Measurements from ENCODE around the gene ESYT1. TPM values are rescaled to one million over a fixed set of nuclear protein-coding genes. Genes with fewer than 3 reads are reported as not detected.

Gene ESYT1
- total RNA-seq, 1 experiment from 2014 or later: 107 TPM

GRCh38 chr12:56128670-56129205 lies 671 bp downstream of the ESYT1 start:
- H3K36me3 ChIP-seq (ENCODE audit: insufficient read depth, low read length, poor library complexity, severe bottlenecking): peaks cover 31% of the 10 kb centered on the region
- H3K27ac ChIP-seq (ENCODE audit: low read depth, low read length, poor library complexity, severe bottlenecking): peak overlapping the region; percentile 74
- H3K9me3 ChIP-seq (ENCODE audit: low read depth, low read length, poor library complexity, severe bottlenecking): no peaks in the 10 kb centered on the region
- no peaks in the 10 kb centered on the region for H3K27me3 ChIP-seq (replicated peaks; ENCODE audit: insufficient read depth, low read depth, low read length, poor library complexity)
- H3K4me1 ChIP-seq (ENCODE audit: insufficient read depth, low read length, poor library complexity, severe bottlenecking): peaks cover 21% of the 10 kb centered on the region
- POLR2A ChIA-PET (ENCODE audit: low non-redundant PET): interaction anchor here (0.6 kb wide), 1 partner anchor 28 kb away, joined by 5 read pairs; no protein-coding TSS in a partner anchor
- CTCF ChIA-PET: interaction anchor here (0.7 to 1.7 kb wide), 3 partner anchors 11 to 61 kb away, joined by 3 to 15 read pairs (median 13); partner anchors contain the start of genes SMARCC2 and ZC3H10
- intact Hi-C loops (cut with micrococcal nuclease; ENCODE audit: unreplicated experiment): loop anchor here (2.0 kb wide), 1 partner anchor 28 kb away; no protein-coding TSS in a partner anchor
- DNase-seq (ENCODE audit: low spot score): peak; percentile 51
- no TSS peak for BruUV-seq (replicated peaks)
- TF ChIP-seq, protein P1, sequence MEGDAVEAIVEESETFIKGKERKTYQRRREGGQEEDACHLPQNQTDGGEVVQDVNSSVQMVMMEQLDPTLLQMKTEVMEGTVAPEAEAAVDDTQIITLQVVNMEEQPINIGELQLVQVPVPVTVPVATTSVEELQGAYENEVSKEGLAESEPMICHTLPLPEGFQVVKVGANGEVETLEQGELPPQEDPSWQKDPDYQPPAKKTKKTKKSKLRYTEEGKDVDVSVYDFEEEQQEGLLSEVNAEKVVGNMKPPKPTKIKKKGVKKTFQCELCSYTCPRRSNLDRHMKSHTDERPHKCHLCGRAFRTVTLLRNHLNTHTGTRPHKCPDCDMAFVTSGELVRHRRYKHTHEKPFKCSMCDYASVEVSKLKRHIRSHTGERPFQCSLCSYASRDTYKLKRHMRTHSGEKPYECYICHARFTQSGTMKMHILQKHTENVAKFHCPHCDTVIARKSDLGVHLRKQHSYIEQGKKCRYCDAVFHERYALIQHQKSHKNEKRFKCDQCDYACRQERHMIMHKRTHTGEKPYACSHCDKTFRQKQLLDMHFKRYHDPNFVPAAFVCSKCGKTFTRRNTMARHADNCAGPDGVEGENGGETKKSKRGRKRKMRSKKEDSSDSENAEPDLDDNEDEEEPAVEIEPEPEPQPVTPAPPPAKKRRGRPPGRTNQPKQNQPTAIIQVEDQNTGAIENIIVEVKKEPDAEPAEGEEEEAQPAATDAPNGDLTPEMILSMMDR (conservative IDR thresholded peaks at IDR 0.05; ENCODE audit: low read depth, low read length): no peak
- no peak for TF ChIP-seq EZH2 (IDR thresholded peaks at IDR 0.05; ENCODE audit: borderline replicate concordance, low read depth, low read length, poor library complexity, severe bottlenecking)
- H3K4me3 ChIP-seq (ENCODE audit: low read depth, low read length, poor library complexity, severe bottlenecking): peak overlapping the region; percentile 72

DNA sequence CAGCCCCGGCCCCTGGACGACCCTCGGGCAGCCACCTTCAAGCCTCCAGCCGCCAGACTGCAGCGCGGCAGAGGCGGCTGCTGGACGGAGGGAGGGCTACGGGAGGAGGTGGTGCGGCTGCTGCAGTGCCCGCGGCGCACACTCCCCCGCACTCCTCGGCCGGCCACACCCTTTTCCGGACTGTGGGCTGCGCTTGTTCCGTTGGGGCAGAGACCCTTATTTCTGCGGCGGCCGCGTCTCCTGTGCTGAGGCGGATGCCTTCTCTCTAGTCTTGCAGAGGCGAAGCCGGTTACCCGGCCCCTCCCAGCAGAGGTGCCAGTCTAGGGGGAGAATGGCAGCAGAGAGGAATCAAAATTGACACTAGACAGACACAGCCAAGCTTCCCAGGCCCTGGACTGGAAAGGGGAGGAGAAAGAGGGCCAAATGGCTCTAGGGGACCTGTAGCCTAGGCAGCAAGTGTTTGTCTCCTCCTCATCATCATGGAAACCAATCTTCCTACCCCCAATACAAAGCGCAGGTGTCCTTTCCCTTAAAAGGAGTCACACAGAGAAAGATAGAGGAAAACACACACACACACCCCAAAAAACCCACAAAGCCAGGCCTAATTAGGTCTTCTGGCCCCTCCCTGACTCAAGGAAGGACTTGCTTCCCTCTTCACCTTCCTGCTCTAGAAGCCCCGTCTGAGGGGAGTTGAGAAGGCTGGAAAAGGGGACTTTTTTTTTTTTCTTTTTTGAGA lies 1.3 kb downstream of the ESYT1 start:
- Histone ChIP-seq H3K4me3 (ENCODE audit: low read depth, low read length, poor library complexity, severe bottlenecking) (peak overlapping the region; percentile 72), H3K27ac (ENCODE audit: low read depth, low read length, poor library complexity, severe bottlenecking) (peak overlapping the region; percentile 74), H3K27me3 (replicated peaks; ENCODE audit: insufficient read depth, low read depth, low read length, poor library complexity) (no peaks in the 10 kb centered on the region), H3K4me1 (ENCODE audit: insufficient read depth, low read length, poor library complexity, severe bottlenecking) (peaks cover 21% of the 10 kb centered on the region), H3K9me3 (ENCODE audit: low read depth, low read length, poor library complexity, severe bottlenecking) (no peaks in the 10 kb centered on the region), H3K36me3 (ENCODE audit: insufficient read depth, low read length, poor library complexity, severe bottlenecking) (peaks cover 37% of the 10 kb centered on the region)
- TF ChIP-seq EZH2 (IDR thresholded peaks at IDR 0.05; ENCODE audit: borderline replicate concordance, low read depth, low read length, poor library complexity, severe bottlenecking): no peak
- TF ChIP-seq, protein P1 (conservative IDR thresholded peaks at IDR 0.05; ENCODE audit: low read depth, low read length): no peak
- intact Hi-C loops (cut with micrococcal nuclease; ENCODE audit: unreplicated experiment): loop anchor here (2.0 kb wide), 1 partner anchor 27 kb away; no protein-coding TSS in a partner anchor
- POLR2A ChIA-PET (ENCODE audit: low non-redundant PET): interaction anchor here (0.6 kb wide), 1 partner anchor 28 kb away, joined by 5 read pairs; no protein-coding TSS in a partner anchor
- CTCF ChIA-PET: interaction anchor here (0.7 kb wide), 1 partner anchor 60 kb away, joined by 3 read pairs; the partner anchor contains the start of gene SMARCC2
- no TSS peak for BruUV-seq (replicated peaks)
- DNase-seq (ENCODE audit: low spot score): peak; percentile 67

GRCh38 chr12:56129942-56130495 lies 2.0 kb downstream of the ESYT1 start:
- no peaks in the 10 kb centered on the region for H3K27me3 ChIP-seq (replicated peaks; ENCODE audit: insufficient read depth, low read depth, low read length, poor library complexity)
- H3K27ac ChIP-seq (ENCODE audit: low read depth, low read length, poor library complexity, severe bottlenecking): no peak overlapping the region
- intact Hi-C loops (cut with micrococcal nuclease; ENCODE audit: unreplicated experiment): loop anchor here (2.0 kb wide), 1 partner anchor 27 kb away; no protein-coding TSS in a partner anchor
- DNase-seq (ENCODE audit: low spot score): no peak
- H3K4me3 ChIP-seq (ENCODE audit: low read depth, low read length, poor library complexity, severe bottlenecking): peak overlapping the region; percentile 72
- no TSS peak for BruUV-seq (replicated peaks)
- ChIA-PET CTCF (no interaction called here), POLR2A (ENCODE audit: low non-redundant PET) (no interaction called here)
- TF ChIP-seq EZH2 (IDR thresholded peaks at IDR 0.05; ENCODE audit: borderline replicate concordance, low read depth, low read length, poor library complexity, severe bottlenecking): no peak
- TF ChIP-seq, protein P1 (conservative IDR thresholded peaks at IDR 0.05; ENCODE audit: low read depth, low read length): no peak
- peaks cover 42% of the 10 kb centered on the region for H3K36me3 ChIP-seq (ENCODE audit: insufficient read depth, low read length, poor library complexity, severe bottlenecking)
- no peaks in the 10 kb centered on the region for H3K9me3 ChIP-seq (ENCODE audit: low read depth, low read length, poor library complexity, severe bottlenecking)
- H3K4me1 ChIP-seq (ENCODE audit: insufficient read depth, low read length, poor library complexity, severe bottlenecking): peaks cover 21% of the 10 kb centered on the region

Measured in A673 (cell line).